K562 (cell line): ENCODE data around the gene UQCRH. TPM values are rescaled to one million over a fixed set of nuclear protein-coding genes. Genes with fewer than 3 reads are reported as not detected.
A peak's percentile ranks its signal among the peaks of the same experiment; 100 is the strongest.

Source experiments
- HMGN3 ChIP-seq: IDR thresholded peaks from 2 replicates; pipeline ENCODE4 v1.6.1; 2011; ENCODE audit warnings: borderline replicate concordance, low read depth, mild to moderate bottlenecking, mixed read lengths, low read length; ENCODE audit not compliant: insufficient read length; ENCODE audit errors: extremely low read depth
- MAZ ChIP-seq, 2 experiments: fragments of 450-650 bp in 1 of 2; sonication (generic) in 1 of 2; formaldehyde crosslinking; IDR thresholded peaks in 1 of 2; conservative IDR thresholded peaks in 1 of 2; 2 replicates each; pipeline versions ENCODE4 v1.4.0 to v1.5.0; 2020; ENCODE audit warnings: mild to moderate bottlenecking in 1 of 2, missing genetic modification reagents in 1 of 2
- MECOM ChIP-seq: fragments of 250-450 bp; sonication (Bioruptor Pico); IDR thresholded peaks from 2 replicates; pipeline ENCODE4 v1.8.0; 2022; ENCODE audit warnings: inconsistent platforms
- NUFIP1 ChIP-seq: fragments of 450-650 bp; IDR thresholded peaks from 2 replicates; pipeline ENCODE4 v1.6.1; 2018; ENCODE audit not compliant: partially characterized antibody
- PHTF2 ChIP-seq: fragments of 250-450 bp; sonication (Bioruptor Pico); IDR thresholded peaks from 2 replicates; pipeline ENCODE4 v1.5.0; 2021; ENCODE audit warnings: mild to moderate bottlenecking
- RAD51 ChIP-seq: fragments of 450-650 bp; IDR thresholded peaks from 2 replicates; pipeline ENCODE4 v1.7.1; 2016; ENCODE audit warnings: low read depth, mild to moderate bottlenecking, borderline replicate concordance
- SLC30A9 ChIP-seq: fragments of 250-450 bp; sonication (Bioruptor Pico); IDR thresholded peaks from 2 replicates; pipeline ENCODE4 v1.8.0; 2022; ENCODE audit warnings: mild to moderate bottlenecking, moderate library complexity
- SP1 ChIP-seq: sonication (generic); formaldehyde crosslinking; IDR thresholded peaks from 2 replicates; pipeline ENCODE4 v1.8.1; 2022; ENCODE audit warnings: mild to moderate bottlenecking, missing genetic modification reagents
- ZBTB11 ChIP-seq, 3 experiments: fragments of 200-800 bp in 1 of 3; fragments of 250-450 bp in 1 of 3; fragments of 450-650 bp in 1 of 3; sonication (Bioruptor Pico) in 1 of 3; sonication (Bioruptor generic) in 1 of 3; formaldehyde crosslinking in 1 of 3; IDR thresholded peaks; 2 replicates each; pipeline versions ENCODE4 v1.6.1 to v1.8.0; 2016 to 2022; ENCODE audit warnings: mild to moderate bottlenecking in 2 of 3, missing genetic modification characterization in 2 of 3, missing compliant biosample characterization in 1 of 3, moderate library complexity in 1 of 3
- ZNF146 ChIP-seq: IDR thresholded peaks from one replicate; pipeline ENCODE4 v1.6.1; 2018; ENCODE audit warnings: missing compliant biosample characterization; ENCODE audit not compliant: unreplicated experiment
- ZNF592 ChIP-seq: fragments of 450-650 bp; IDR thresholded peaks from 2 replicates; pipeline ENCODE4 v1.6.1; 2017; ENCODE audit warnings: antibody characterized with exemption, mild to moderate bottlenecking
- ZNF79 ChIP-seq: fragments of 250-450 bp; sonication (Bioruptor Pico); IDR thresholded peaks from 2 replicates; pipeline ENCODE4 v1.4.0; 2020; ENCODE audit warnings: low read depth, mild to moderate bottlenecking, moderate library complexity
- polyA plus RNA-seq, 8 experiments: library from polyadenylated mRNA; depleted of rRNA in 4 of 8; stranded (reverse) in 5 of 8; unstranded in 3 of 8; fragments of >200 nt; fragmentation: Nextera tagmentation in 2 of 8; fragmentation: Illumina TruSeq in 1 of 8; extraction: Ambion mirVana in 2 of 8; extraction: Trizol in 1 of 8; gene quantifications; 2 replicates each; pipeline versions ENCODE4 v1.2.1 to v1.2.3, GENCODE V29; 2011 to 2014; ENCODE audit warnings: inconsistent platforms in 1 of 8, missing spikeins in 1 of 8
- total RNA-seq, 7 experiments: library from RNA; depleted of rRNA in 6 of 7; stranded (reverse); fragments of >200 nt in 6 of 7; fragmentation: Illumina TruSeq in 2 of 7; extraction: Trizol in 2 of 7; gene quantifications; 2 replicates each; pipeline versions ENCODE4 v1.2.1 to v1.2.3, GENCODE V29; 2011 to 2021; ENCODE audit warnings: low replicate concordance in 1 of 7
- TF ChIP-seq, protein P1 (sequence below): fragments of 450-650 bp; IDR thresholded peaks from 2 replicates; pipeline ENCODE4 v1.6.1; 2016; ENCODE audit warnings: mild to moderate bottlenecking
- TF ChIP-seq, protein P2 (sequence below): fragments of 200-800 bp; sonication (Bioruptor generic); IDR thresholded peaks from 2 replicates; pipeline ENCODE4 v1.6.1; 2017; ENCODE audit warnings: missing genetic modification characterization, missing compliant biosample characterization

The UQCRH gene
- total and polyA plus RNA-seq, 9 of the 15 experiments (the other 6 are each of a cell fraction or from before 2014, with no cell fraction given): 1,267 to 5,184 (median 2,410) TPM

- TF ChIP-seq ZNF146 (no peak), HMGN3 (peak; percentile 86), RAD51 (peak; percentile 25; the same call in 1 of the 2 replicates), MAZ (CRISPR knock-in tag; conservative IDR thresholded peaks at IDR 0.05 in 1 of 2, IDR thresholded peaks at IDR 0.05 in 1 of 2) (peak; percentile 79 to 84), MECOM (CRISPR knock-in tag) (no peak), SP1 (CRISPR knock-in tag) (peak; percentile 98), ZNF79 (0 out of 2 replicates have a peak, but pooled peaks have one; percentile 38), ZBTB11 (CRISPR knock-in tag; IDR thresholded peaks at IDR 0.05) (peak in 2 of 3 experiments; percentile 91 to 99; a peak in 5 of 6 replicates), SLC30A9 (CRISPR knock-in tag) (no peak), NUFIP1 (peak; percentile 65), PHTF2 (CRISPR knock-in tag) (no peak), ZNF592 (peak; percentile 81)
- TF ChIP-seq, protein P1, sequence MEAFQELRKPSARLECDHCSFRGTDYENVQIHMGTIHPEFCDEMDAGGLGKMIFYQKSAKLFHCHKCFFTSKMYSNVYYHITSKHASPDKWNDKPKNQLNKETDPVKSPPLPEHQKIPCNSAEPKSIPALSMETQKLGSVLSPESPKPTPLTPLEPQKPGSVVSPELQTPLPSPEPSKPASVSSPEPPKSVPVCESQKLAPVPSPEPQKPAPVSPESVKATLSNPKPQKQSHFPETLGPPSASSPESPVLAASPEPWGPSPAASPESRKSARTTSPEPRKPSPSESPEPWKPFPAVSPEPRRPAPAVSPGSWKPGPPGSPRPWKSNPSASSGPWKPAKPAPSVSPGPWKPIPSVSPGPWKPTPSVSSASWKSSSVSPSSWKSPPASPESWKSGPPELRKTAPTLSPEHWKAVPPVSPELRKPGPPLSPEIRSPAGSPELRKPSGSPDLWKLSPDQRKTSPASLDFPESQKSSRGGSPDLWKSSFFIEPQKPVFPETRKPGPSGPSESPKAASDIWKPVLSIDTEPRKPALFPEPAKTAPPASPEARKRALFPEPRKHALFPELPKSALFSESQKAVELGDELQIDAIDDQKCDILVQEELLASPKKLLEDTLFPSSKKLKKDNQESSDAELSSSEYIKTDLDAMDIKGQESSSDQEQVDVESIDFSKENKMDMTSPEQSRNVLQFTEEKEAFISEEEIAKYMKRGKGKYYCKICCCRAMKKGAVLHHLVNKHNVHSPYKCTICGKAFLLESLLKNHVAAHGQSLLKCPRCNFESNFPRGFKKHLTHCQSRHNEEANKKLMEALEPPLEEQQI: no peak
- TF ChIP-seq, protein P2, sequence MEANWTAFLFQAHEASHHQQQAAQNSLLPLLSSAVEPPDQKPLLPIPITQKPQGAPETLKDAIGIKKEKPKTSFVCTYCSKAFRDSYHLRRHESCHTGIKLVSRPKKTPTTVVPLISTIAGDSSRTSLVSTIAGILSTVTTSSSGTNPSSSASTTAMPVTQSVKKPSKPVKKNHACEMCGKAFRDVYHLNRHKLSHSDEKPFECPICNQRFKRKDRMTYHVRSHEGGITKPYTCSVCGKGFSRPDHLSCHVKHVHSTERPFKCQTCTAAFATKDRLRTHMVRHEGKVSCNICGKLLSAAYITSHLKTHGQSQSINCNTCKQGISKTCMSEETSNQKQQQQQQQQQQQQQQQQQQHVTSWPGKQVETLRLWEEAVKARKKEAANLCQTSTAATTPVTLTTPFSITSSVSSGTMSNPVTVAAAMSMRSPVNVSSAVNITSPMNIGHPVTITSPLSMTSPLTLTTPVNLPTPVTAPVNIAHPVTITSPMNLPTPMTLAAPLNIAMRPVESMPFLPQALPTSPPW (CRISPR knock-in tag): peak; percentile 65
Measured at GRCh38 chr1:46340404-46341221, 37.1 kb downstream of the UQCRH start, which contains the start of gene NSUN4 (continued).
